Fibroblast of gingiva (primary cell): ENCODE data around the gene CD93.

Experiments
- DNase-seq: peaks from one replicate; pipeline ENCODE4 v3.0.0-alpha.2; 2011; ENCODE audit warnings: low read depth

The CD93 gene

GRCh38 chr20:23059846-23060245 lies 26.3 kb downstream of the CD93 start:
- no peak for DNase-seq

GRCh38 chr20:23059001-23059400 lies 27.1 kb downstream of the CD93 start:
- no peak for DNase-seq

- no peak for DNase-seq
Measured at GRCh38 chr20:23058240-23058639, 27.9 kb downstream of the CD93 start.

- DNase-seq: no peak
Measured at GRCh38 chr20:23052904-23053303, 33.2 kb downstream of the CD93 start.

GRCh38 chr20:23050847-23051627 lies 35.1 kb downstream of the CD93 start:
- DNase-seq: peak; percentile 76

- DNase-seq: no peak
Measured at GRCh38 chr20:23050076-23050838, 35.9 kb downstream of the CD93 start.

GRCh38 chr20:23049201-23050075 lies 36.7 kb downstream of the CD93 start, which contains the start of gene THBD:
Gene THBD, minus strand, starts transcription at chr20:23049672. Its CDS starts 168 bp downstream, at chr20:23049504.
- peak; percentile 71 for DNase-seq

GRCh38 chr20:23048283-23049200 lies 37.6 kb downstream of the CD93 start:
- peak; percentile 30 for DNase-seq

GRCh38 chr20:23047738-23048214 lies 38.3 kb downstream of the CD93 start:
- DNase-seq: no peak

GRCh38 chr20:23047001-23047737 lies 39.0 kb downstream of the CD93 start:
- no peak for DNase-seq

- no peak for DNase-seq
Measured at GRCh38 chr20:23046431-23046830, 39.7 kb downstream of the CD93 start.

GRCh38 chr20:23043376-23043775 lies 42.7 kb downstream of the CD93 start:
- DNase-seq: no peak

GRCh38 chr20:23042270-23042669 lies 43.9 kb downstream of the CD93 start:
- no peak for DNase-seq

- no peak for DNase-seq
Measured at GRCh38 chr20:23039885-23040508, 46.1 kb downstream of the CD93 start.

- no peak for DNase-seq
Measured at GRCh38 chr20:23039136-23039875, 46.8 kb downstream of the CD93 start.

- no peak for DNase-seq
Measured at GRCh38 chr20:23037017-23037481, 49.1 kb downstream of the CD93 start.

- DNase-seq: no peak
Measured at GRCh38 chr20:23036371-23036770, 49.8 kb downstream of the CD93 start.

- DNase-seq: no peak
Measured at GRCh38 chr20:23035731-23036130, 50.4 kb downstream of the CD93 start.
